Measurements from ENCODE around the gene TRAK1.
"Not testable (repeated sequence)": the region's sequence is repeated elsewhere in the genome, so short reads cannot be mapped to it uniquely, and the experiment has no call there.

Gene TRAK1

DNA sequence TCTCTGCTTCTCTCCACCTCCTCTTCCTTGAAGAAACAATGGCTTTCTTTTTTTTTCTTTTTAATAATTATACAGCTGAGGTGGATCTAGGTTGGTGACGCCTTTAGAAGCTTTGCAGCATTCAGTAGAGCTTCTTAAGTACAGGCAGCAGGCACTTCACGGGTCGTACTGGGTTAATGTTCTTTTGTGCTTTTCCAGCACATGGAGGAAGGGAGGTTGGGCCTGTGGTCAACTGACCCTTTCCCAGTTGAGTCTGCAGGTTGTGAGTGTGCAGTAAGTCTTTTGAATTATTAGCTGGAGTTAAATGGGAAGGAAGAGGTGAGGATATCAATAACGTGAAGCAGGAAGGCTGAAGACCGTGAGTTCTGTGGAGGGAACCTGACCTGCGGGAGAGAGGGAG, 7.0 kb downstream of the TRAK1 start:
- no peak overlapping the region for H3K27ac Mint-ChIP-seq
- no peaks in the 10 kb centered on the region for H3K9me3 Mint-ChIP-seq
- peaks cover 3% of the 10 kb centered on the region for H3K4me1 Mint-ChIP-seq
- H3K27me3 Mint-ChIP-seq = no peaks in the 10 kb centered on the region
- no peak for DNase-seq
- CTCF ChIA-PET = interaction anchor here (1.4 to 4.3 kb wide), 5 partner anchors 54 to 215 kb away, joined by 3 to 24 read pairs (median 10); no protein-coding TSS in a partner anchor
- H3K36me3 Mint-ChIP-seq = peaks cover 1% of the 10 kb centered on the region
- H3K4me3 Mint-ChIP-seq = no peak overlapping the region

DNA sequence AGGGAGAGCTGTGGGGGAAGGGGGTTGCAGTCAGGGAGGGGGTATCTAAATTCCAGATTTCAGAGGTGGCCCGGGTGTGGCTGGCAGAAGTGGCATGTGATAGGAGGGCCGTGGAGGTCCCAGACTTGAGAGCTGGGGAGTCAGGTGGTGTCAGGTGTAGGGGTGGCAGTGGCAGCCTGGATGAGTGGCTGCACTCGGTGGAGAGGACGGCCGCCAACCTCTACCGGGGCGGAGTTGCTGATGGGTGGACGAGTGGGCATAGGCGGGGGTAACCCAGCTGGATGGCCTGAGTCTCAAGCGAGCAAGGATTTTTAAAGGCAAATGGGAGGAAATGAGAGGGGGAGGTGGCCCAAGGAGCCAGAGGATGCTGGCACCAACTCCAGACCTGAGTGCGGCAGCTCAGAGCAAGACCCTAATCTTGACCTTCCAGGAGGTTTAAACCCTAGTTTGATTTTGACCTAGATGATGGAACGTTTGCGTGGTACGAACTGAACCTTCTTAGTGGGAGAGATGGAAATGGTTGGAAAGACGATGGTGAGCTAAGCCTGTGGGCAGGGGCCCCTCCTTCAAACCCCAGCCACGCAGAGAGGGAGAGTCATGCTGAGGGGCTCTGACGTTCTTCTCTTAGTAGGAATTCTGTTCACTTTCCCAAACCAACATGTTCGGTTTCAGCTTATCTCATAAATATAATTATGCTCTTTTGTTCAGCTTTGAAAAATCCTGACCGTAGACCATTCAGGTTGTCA, 8.0 kb downstream of the TRAK1 start:
- Mint-ChIP-seq H3K4me1 (no peaks in the 10 kb centered on the region), H3K4me3 (no peak overlapping the region), H3K27ac (no peak overlapping the region), H3K27me3 (no peaks in the 10 kb centered on the region), H3K9me3 (no peaks in the 10 kb centered on the region), H3K36me3 (peaks cover 3% of the 10 kb centered on the region)
- CTCF ChIA-PET = interaction anchor here (0.7 to 5.1 kb wide), 25 partner anchors 12 to 1521 kb away, joined by 3 to 24 read pairs (median 4); no protein-coding TSS in a partner anchor
- DNase-seq = no peak

DNA sequence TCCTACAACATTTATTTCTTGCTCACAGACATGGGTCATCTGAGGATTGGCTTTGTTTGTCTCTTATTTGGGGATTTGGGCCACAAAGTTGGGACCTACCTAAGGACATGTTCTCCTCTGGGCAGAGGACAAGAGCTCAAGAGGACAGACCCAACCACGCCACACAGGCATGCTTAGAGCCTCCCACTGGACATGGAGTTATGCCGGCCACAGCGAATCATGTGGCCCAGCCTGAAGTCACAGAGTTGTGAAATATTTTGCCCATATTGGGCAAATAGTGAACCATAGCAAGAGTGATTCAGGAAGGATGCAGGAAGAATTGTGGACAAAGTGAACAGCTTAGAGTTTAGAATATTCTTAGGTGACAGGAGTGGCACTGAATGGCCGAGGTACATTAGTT, 9.9 kb downstream of the TRAK1 start:
- no peaks in the 10 kb centered on the region for H3K9me3 Mint-ChIP-seq
- H3K27ac Mint-ChIP-seq = no peak overlapping the region
- H3K4me1 Mint-ChIP-seq = no peaks in the 10 kb centered on the region
- H3K27me3 Mint-ChIP-seq = no peaks in the 10 kb centered on the region
- H3K36me3 Mint-ChIP-seq = peaks cover 2% of the 10 kb centered on the region
- no peak overlapping the region for H3K4me3 Mint-ChIP-seq
- DNase-seq = no peak
- CTCF ChIA-PET = interaction anchor here (0.9 to 5.1 kb wide), 6 partner anchors 17 to 206 kb away, joined by 3 to 24 read pairs (median 12); no protein-coding TSS in a partner anchor

DNA sequence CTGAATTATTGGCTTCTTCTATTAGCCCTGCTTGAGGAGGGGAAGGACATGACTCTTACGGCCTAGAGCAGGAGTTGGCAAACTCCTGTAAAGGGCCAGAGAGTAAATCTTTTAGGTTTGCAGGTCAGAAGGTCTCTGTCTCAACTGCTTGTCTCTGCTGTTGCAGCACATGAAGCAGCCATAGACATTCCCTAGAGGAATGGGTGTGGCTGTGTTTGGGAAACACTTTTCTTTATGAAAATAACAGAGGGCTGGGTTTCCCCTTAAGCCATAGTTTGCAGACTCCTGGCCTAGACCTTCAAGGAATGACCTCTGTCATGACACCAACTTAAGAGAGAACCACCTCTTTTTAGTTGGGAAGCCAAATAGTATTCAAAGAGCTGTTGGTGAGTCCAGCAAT, 10.3 kb downstream of the TRAK1 start:
- CTCF ChIA-PET = interaction anchor here (0.7 to 5.1 kb wide), 6 partner anchors 17 to 206 kb away, joined by 3 to 23 read pairs (median 4); no protein-coding TSS in a partner anchor
- H3K4me1 Mint-ChIP-seq = no peaks in the 10 kb centered on the region
- no peak overlapping the region for H3K4me3 Mint-ChIP-seq
- DNase-seq = no peak
- no peaks in the 10 kb centered on the region for H3K27me3 Mint-ChIP-seq
- H3K36me3 Mint-ChIP-seq = peaks cover 2% of the 10 kb centered on the region
- H3K9me3 Mint-ChIP-seq = no peaks in the 10 kb centered on the region
- no peak overlapping the region for H3K27ac Mint-ChIP-seq

DNA sequence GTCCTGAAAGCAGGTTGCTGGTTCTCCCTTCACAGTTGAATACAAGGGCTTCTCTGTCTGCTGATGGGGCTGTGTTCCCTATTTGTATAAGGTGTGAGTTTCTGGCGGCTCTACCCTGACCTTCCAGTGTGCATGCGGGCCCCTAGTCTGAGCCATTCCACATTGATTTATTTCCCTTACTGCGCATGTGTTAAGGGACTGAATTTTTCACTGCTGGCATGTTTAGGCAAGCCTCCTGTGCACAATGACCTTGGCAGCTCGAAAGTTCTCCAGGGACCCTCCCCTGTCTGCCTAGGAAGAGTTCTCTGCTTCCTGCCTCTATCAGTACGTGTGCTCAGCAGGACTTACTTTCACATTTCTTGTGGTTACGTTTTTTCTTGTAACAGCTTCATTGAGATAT, 11.4 kb downstream of the TRAK1 start:
- Mint-ChIP-seq H3K27me3 (no peaks in the 10 kb centered on the region), H3K27ac (no peak overlapping the region), H3K4me1 (no peaks in the 10 kb centered on the region), H3K36me3 (peaks cover 2% of the 10 kb centered on the region), H3K9me3 (no peaks in the 10 kb centered on the region), H3K4me3 (no peak overlapping the region)
- CTCF ChIA-PET = interaction anchor here (0.7 to 5.1 kb wide), 4 partner anchors 16 to 1766 kb away, joined by 3 to 23 read pairs (median 4); no protein-coding TSS in a partner anchor
- no peak for DNase-seq

DNA sequence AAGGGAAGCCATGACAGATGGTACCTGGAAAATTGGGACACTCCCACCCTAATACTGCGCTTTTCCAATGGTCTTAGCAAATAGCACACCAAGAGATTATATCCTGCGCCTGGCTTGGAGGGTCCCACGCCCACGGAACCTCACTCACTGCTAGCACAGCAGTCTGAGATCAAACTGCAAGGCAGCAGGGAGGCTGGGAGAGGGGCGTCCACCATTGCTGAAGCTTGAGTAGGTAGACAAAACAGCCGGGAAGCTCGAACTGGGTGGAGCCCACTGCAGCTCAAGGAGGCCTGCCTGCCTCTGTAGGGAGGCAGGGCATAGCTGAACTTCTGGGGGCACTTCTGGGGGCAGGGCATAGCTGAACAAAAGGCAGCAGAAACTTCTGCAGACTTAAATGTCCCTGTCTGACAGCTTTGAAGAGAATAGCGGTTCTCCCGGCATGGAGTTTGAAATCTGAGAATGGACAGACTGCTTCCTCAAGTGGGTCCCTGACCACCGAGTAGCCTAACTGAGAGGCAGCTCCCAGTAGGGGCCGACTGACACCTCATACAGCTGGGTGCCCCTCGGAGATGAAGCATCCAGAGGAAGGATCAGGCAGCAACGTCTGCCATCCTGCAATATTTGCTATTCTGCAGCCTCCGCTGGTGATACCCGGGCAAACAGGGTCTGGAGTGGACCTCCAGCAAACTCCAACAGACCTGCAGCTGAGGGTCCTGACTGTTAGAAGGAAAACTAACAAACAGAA, 12.9 kb downstream of the TRAK1 start:
- not testable (repeated sequence) for H3K27ac Mint-ChIP-seq, H3K4me1 Mint-ChIP-seq, H3K27me3 Mint-ChIP-seq, DNase-seq, H3K4me3 Mint-ChIP-seq, H3K9me3 Mint-ChIP-seq, H3K36me3 Mint-ChIP-seq
- CTCF ChIA-PET = interaction anchor here (0.6 to 0.9 kb wide), 3 partner anchors 87 to 222 kb away, joined by 3 read pairs; no protein-coding TSS in a partner anchor

DNA sequence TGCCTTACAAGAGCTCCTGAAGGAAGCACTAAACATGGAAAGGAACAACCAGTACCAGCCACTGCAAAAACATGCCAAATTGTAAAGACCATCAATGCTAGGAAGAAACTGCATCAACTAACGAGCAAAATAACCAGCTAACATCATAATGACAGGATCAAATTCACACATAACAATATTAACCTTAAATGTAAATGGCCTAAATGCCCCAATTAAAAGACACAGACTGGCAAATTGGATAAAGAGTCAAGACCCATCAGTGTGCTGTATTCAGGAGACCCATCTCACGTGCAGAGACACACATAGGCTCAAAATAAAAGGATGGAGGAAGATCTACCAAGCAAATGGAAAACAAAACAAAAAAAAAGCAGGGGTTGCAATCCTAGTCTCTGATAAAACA, 14.8 kb downstream of the TRAK1 start:
- H3K4me1 Mint-ChIP-seq, H3K27me3 Mint-ChIP-seq, CTCF ChIA-PET, H3K27ac Mint-ChIP-seq, H3K36me3 Mint-ChIP-seq, DNase-seq, H3K4me3 Mint-ChIP-seq, H3K9me3 Mint-ChIP-seq: not testable (repeated sequence)

DNA sequence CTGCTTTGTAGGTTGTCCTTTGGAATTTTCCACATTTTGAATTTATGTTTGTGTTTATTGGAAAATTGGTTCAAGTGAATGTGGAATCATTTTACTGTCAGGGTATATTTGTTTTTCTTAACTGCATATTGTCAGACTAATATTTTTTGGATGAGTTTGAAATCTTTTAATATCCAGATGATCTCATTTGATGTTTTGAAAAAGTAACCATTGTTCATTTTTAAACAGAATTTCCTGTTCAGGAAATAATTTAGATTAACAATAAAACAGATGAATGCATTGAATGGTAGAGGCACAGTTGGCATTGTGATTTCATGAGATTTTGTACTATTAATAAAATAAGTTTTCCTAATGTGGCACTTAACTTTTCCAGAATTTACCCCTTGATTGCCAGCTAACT, 15.5 kb downstream of the TRAK1 start:
- CTCF ChIA-PET = no interaction called here
- Mint-ChIP-seq H3K36me3 (peaks cover 2% of the 10 kb centered on the region), H3K27me3 (no peaks in the 10 kb centered on the region), H3K27ac (no peak overlapping the region), H3K4me1 (no peaks in the 10 kb centered on the region), H3K9me3 (no peaks in the 10 kb centered on the region), H3K4me3 (no peak overlapping the region)
- DNase-seq = no peak

DNA sequence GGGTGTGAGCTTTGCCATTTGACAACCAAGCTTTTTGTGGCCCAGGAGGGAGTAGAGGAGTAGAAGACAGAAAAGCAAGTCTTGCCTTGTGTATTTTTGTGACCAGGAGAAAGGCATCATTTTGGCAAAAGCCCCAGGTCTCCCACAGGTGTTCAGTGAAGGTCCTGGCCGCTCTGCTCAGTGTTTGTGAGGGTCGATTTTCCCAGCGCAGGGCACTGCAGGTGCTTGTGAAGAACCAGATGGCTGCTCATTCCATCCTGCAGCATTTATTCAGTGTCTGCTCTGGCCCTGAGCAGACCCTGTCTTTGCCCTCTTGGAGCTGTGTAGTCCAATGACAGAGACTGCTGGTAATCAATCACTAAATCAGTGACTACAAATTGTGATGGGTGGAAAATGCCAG, 19.5 kb downstream of the TRAK1 start:
- Mint-ChIP-seq H3K27ac (no peak overlapping the region), H3K4me3 (no peak overlapping the region), H3K27me3 (no peaks in the 10 kb centered on the region), H3K36me3 (no peaks in the 10 kb centered on the region), H3K4me1 (no peaks in the 10 kb centered on the region), H3K9me3 (no peaks in the 10 kb centered on the region)
- CTCF ChIA-PET = interaction anchor here (0.6 to 1.7 kb wide), 3 partner anchors 9 to 1793 kb away, joined by 3 to 4 read pairs (median 3); no protein-coding TSS in a partner anchor
- no peak for DNase-seq

DNA sequence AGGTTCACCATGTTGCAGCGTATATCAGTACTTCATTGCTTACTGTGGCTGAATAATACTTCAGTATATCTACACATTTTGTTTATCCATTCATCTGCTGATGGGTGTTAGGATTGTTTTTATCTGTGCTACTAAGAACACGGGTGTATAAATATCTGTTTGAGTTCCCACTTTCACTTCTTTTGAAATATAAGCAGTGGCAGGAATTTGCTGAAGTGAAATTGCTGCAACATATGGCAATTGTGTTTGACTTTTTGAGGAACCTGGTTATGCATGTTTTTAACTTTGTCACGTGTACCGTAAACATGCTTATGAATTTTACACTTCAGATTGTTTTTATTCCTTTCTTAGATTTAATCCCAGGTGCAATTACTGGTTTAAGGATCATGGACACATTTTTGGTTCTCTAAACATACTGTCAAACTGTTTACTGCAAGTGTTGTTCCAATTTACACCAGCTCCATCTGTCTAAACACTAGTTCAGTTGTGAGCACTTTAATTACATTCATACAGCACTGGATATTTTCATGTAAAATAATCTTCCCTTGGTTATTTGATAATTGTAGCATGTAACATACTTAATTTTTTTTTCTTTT, 23.1 kb downstream of the TRAK1 start:
- H3K27ac Mint-ChIP-seq = no peak overlapping the region
- H3K4me1 Mint-ChIP-seq = peaks cover 3% of the 10 kb centered on the region
- CTCF ChIA-PET = no interaction called here
- no peaks in the 10 kb centered on the region for H3K9me3 Mint-ChIP-seq
- no peak overlapping the region for H3K4me3 Mint-ChIP-seq
- no peaks in the 10 kb centered on the region for H3K27me3 Mint-ChIP-seq
- no peak for DNase-seq
- H3K36me3 Mint-ChIP-seq = no peaks in the 10 kb centered on the region

DNA sequence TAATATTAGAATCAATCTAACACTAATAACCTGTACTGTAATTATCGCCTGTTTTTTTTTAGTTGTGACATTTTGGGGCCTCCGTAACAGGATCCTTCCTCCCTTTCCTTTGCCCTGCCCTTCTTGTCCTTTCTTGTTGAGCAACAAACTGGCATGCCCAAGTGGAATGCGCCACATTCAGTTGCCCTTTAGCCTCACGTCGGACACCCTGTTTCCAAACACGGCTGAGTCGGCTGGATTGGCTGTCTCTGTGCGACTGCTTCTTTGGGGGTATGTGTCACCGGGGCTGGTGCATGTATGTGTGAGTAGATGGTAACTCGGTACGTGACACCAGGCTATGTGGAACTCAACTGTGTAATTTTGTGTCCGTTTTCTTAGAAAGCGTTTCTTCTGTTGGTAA, 24.1 kb downstream of the TRAK1 start:
- Mint-ChIP-seq H3K4me1 (peaks cover 4% of the 10 kb centered on the region), H3K4me3 (no peak overlapping the region), H3K9me3 (no peaks in the 10 kb centered on the region), H3K27me3 (no peaks in the 10 kb centered on the region), H3K36me3 (no peaks in the 10 kb centered on the region), H3K27ac (no peak overlapping the region)
- no peak for DNase-seq
- CTCF ChIA-PET = interaction anchor here (1.3 to 7.1 kb wide), 2 partner anchors 77 to 328 kb away, joined by 3 to 126 read pairs; no protein-coding TSS in a partner anchor

DNA sequence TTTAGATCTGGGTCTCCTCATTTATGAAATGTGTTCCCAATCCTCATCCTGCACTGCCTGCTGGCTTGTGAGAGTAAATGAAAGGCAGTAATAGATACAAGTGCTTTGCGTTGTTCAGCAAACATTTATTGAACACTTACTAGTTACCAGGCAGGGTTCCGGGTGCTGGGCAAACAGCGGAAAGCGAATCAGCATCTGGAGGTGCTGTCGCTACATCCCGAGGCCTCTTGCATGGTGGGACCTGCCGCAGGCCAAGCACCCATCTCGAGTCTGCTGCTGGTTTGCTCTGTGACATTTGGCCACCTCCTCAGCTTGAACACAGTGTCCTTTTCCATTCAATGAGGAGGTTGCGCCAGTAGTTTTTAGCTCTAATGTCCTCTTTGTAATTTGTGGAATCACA, 24.8 kb downstream of the TRAK1 start:
- DNase-seq = no peak
- Mint-ChIP-seq H3K4me1 (peaks cover 8% of the 10 kb centered on the region), H3K27me3 (no peaks in the 10 kb centered on the region), H3K9me3 (no peaks in the 10 kb centered on the region), H3K4me3 (no peak overlapping the region), H3K27ac (no peak overlapping the region), H3K36me3 (no peaks in the 10 kb centered on the region)
- CTCF ChIA-PET = interaction anchor here (1.3 to 7.1 kb wide), 2 partner anchors 77 to 328 kb away, joined by 3 to 126 read pairs; no protein-coding TSS in a partner anchor

DNA sequence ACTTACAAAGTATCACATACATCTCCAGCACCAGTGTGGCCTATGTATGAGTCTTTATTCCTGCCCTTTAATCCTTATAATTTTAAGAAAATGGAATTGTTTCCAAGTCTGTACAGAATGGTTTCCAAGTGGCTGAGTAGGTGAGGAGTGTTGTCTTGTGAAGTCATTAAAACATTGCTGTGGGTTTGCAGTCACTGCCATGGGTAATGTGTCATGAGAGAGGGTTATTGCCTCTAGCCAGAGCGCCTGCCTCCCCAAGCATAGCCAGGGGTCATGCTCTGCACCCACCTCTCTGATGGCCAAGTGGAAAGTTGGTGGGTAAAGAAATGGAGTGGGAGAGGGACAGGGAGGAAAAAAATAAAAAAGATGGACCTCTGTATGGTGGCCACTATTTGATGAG, 25.3 kb downstream of the TRAK1 start:
- H3K27me3 Mint-ChIP-seq = no peaks in the 10 kb centered on the region
- CTCF ChIA-PET = interaction anchor here (1.3 to 7.1 kb wide), 3 partner anchors 15 to 327 kb away, joined by 3 to 126 read pairs (median 23); no protein-coding TSS in a partner anchor
- no peaks in the 10 kb centered on the region for H3K9me3 Mint-ChIP-seq
- DNase-seq = no peak
- no peaks in the 10 kb centered on the region for H3K36me3 Mint-ChIP-seq
- H3K27ac Mint-ChIP-seq = no peak overlapping the region
- H3K4me1 Mint-ChIP-seq = peaks cover 9% of the 10 kb centered on the region
- no peak overlapping the region for H3K4me3 Mint-ChIP-seq

All from activated naive CD4-positive, alpha-beta T cell treated with anti-CD3 and anti-CD28 coated beads, Interleukin-2, amount 10 ng/mL, durations not matched to agents 7 days and 5 days (primary cell).